Activated effector memory CD4-positive, alpha-beta T cell treated with anti-CD3 and anti-CD28 coated beads, Interleukin-2, amount 50 U/mL, for 16 hours (primary cell): ENCODE measurements around the gene MMP14.
"Not testable (repeated sequence)": the region's sequence is repeated elsewhere in the genome, so short reads cannot be mapped to it uniquely, and the experiment has no call there.

Experiments
- DNase-seq: peaks from one replicate; pipeline ENCODE4 v3.0.0-alpha.2; 2020

The MMP14 gene

GRCh38 chr14:22836301-22837113 is at the start of gene MMP14:
MMP14 (plus strand) TSS chr14:22836585; CDS start chr14:22836818, 233 bp downstream.
- DNase-seq = no peak

- DNase-seq = no peak
Measured at GRCh38 chr14:22786685-22787084, 49.7 kb upstream of the MMP14 start.

- DNase-seq = no peak
Measured at GRCh38 chr14:22791301-22791700, 45.1 kb upstream of the MMP14 start.

GRCh38 chr14:22792158-22792557 is 44.2 kb upstream of the MMP14 start:
- DNase-seq = no peak

GRCh38 chr14:22793550-22793949 is 42.8 kb upstream of the MMP14 start:
- DNase-seq = not testable (repeated sequence)

- DNase-seq = no peak
Measured at GRCh38 chr14:22793976-22794375, 42.4 kb upstream of the MMP14 start.

- DNase-seq = no peak
Measured at GRCh38 chr14:22794551-22794951, 41.8 kb upstream of the MMP14 start.

- DNase-seq = no peak
Measured at GRCh38 chr14:22796087-22796707, 40.2 kb upstream of the MMP14 start.

- no peak for DNase-seq
Measured at GRCh38 chr14:22797017-22797917, 39.1 kb upstream of the MMP14 start.

- DNase-seq = no peak
Measured at GRCh38 chr14:22798528-22798927, 37.9 kb upstream of the MMP14 start.

- DNase-seq = no peak
Measured at GRCh38 chr14:22800346-22800745, 36.0 kb upstream of the MMP14 start.

- DNase-seq = no peak
Measured at GRCh38 chr14:22801716-22802115, 34.7 kb upstream of the MMP14 start.

- no peak for DNase-seq
Measured at GRCh38 chr14:22802860-22803686, 33.3 kb upstream of the MMP14 start.

GRCh38 chr14:22803687-22803974 is 32.8 kb upstream of the MMP14 start:
- DNase-seq = no peak

GRCh38 chr14:22805235-22805634 is 31.1 kb upstream of the MMP14 start:
- DNase-seq = not testable (repeated sequence)

GRCh38 chr14:22807432-22808087 is 28.8 kb upstream of the MMP14 start:
- no peak for DNase-seq

GRCh38 chr14:22808388-22809209 is 27.8 kb upstream of the MMP14 start:
- DNase-seq = no peak

- no peak for DNase-seq
Measured at GRCh38 chr14:22811722-22812121, 24.7 kb upstream of the MMP14 start.

GRCh38 chr14:22812744-22813143 is 23.6 kb upstream of the MMP14 start:
- DNase-seq = no peak

GRCh38 chr14:22813145-22813544 is 23.2 kb upstream of the MMP14 start:
- DNase-seq = no peak

GRCh38 chr14:22814373-22814772 is 22.0 kb upstream of the MMP14 start:
- DNase-seq = no peak
